ENCODE results near the gene BEGAIN.

Gene BEGAIN, protein sequence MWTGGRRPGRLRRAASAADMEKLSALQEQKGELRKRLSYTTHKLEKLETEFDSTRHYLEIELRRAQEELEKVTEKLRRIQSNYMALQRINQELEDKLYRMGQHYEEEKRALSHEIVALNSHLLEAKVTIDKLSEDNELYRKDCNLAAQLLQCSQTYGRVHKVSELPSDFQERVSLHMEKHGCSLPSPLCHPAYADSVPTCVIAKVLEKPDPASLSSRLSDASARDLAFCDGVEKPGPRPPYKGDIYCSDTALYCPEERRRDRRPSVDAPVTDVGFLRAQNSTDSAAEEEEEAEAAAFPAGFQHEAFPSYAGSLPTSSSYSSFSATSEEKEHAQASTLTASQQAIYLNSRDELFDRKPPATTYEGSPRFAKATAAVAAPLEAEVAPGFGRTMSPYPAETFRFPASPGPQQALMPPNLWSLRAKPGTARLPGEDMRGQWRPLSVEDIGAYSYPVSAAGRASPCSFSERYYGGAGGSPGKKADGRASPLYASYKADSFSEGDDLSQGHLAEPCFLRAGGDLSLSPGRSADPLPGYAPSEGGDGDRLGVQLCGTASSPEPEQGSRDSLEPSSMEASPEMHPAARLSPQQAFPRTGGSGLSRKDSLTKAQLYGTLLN
- 0.07 to 4.6 reads per million in 2 donors for total RNA-seq

DNA sequence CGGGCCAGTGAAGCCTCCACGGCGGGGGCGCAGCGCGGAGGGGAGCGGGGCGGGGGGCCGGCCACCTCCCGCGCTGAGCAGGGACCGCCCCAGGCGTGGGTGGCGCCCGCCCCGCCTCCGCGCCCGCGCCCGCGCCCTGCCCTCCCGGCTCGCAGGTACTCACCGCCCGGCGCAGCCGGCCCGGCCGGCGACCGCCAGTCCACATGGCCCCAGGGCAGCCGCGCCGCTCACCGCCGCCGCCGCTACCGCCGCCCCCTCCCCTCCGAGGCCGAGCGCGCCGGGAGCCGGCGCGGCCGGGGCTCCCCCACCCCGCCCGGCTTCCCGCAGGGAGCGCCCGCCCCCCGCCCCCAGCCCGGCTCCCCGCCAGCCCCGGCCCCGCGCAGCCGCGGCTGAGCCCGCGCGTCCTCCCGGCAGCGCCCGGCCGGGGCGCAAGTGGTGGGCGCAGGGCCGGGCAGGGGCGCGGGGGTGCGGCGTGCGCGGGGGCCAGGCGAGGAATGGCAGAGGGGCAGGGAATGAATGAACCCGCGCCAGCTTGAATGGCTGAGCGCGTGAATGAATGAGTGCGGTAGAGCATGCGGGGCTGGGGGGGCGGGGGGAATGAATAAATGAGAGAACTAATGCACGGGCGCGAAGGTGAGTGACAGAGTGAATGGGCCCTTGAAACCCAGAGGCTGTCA lies at the start of gene BEGAIN:
Gene BEGAIN, minus strand, starts transcription at position 332 of the 677 bp plus-strand sequence. Its CDS starts 127 bp downstream, at position 205.
- DNase-seq = no peak

DNA sequence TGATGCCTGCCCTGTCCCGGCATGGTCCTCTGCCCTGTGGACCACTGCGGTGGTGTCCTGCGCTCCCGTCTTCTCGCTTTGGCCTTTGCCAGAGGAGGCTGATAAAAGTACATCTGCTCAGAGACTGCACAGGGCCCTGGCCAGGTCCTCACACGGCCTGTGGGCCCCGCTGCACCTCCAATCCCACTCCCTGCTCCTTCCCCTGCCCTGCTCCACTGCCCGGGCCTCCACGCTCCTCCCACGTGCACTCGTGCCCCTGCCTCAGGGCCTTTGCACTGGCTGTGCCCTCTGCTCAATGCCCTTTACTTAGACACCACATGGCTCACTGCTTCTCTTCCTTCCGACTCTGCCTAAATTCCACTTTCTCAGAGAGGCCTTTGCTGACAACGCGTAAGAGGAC lies 49.3 kb upstream of the BEGAIN start:
- no peak for DNase-seq

DNA sequence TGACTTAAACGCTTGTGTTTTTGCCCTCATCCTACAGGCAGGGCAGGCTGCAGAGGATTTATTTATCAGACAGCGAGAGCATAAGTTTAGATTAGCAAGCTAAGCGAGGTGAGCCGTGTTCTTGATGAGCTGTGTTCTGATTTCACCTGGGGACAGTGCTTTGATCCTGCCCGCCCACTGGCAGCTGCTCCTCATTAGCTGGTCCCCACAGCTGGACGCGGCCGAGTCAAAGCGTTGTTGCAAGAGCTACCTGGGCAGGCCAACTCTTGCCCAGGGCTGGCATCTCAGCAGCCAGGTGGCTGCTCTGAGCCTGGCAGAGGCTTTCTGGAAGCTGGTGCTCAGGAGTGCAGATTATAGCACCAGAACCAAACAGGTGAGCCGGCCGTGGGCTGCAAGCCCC lies 46.8 kb upstream of the BEGAIN start:
- no peak for DNase-seq

DNA sequence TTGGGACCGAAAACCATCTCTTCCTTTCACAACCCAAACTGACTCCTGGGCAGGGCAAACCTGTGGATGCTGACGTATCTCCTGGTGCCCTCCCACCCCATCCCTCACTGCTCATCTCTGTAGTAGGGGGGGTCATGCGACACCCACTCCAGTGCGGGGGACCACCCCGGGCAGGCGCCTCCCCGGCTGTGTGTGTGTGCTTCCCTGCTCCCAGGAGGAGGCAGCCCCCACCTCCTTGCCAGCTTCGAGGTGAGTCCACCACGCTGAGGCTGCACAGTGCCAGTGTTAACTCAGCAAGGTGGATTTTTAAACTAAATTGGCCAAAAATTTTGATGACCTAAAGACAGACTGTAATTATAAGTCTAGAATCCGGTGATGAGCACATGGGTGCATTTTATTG lies 46.2 kb upstream of the BEGAIN start:
- no peak for DNase-seq

DNA sequence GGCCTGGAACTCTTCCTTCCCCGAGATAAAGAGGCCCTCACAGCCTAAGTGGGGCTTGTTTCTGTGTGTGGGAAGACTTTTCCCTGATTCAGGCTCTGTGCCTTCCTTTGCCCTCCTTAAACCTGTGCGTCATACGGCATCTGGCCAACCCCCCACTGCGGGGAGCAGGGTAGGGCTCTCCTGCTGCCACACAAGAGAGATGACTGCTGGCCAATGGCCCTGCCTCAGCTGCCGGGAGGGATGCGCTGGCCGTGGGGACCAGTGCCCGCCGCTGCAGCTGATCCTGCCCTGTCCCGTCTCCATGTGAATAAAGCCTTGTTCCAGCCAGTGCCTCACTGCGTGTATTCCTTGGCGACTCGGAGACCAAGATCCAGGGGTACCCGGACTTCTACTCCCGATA lies 42.5 kb upstream of the BEGAIN start:
- no peak for DNase-seq

DNA sequence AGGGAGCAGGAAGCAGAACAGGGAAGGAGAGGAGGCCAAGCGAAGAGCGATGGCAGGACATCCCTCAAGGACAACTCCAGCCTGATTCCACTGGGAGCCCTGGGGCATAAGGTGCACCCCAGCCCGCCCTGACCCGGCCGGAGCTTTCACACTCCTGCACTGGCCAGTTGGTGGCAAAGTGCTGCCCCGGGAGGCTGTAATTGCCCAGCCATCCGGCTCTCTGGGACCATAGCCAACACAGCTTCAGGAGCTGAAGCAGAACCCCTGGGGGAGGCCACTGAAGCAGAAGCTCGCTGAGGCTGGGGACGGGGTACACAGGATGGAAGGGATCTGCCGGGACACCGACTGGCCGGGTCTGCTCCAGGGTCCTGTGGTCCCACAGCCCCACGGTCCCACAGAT lies 41.9 kb upstream of the BEGAIN start:
- DNase-seq = no peak

DNA sequence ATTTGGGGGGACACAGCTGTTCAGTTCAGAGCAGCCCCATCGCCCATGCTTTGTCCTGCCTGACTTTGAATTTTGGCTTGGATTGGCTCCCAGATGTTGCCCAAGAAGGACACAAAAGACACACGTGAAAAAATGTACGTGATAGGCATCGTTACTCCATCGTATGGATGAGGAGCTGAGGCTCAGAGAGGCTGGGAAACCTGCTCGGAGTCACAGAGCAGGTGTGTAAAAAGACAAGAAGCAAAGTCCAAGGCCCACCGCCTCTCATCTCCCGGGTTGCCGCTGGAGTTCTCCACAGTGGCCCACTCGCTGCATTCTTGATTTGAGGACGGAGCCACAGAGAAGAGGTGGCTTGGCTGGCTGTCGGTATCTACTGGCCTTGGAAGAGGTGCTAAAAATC lies 41.0 kb upstream of the BEGAIN start:
- DNase-seq = no peak

DNA sequence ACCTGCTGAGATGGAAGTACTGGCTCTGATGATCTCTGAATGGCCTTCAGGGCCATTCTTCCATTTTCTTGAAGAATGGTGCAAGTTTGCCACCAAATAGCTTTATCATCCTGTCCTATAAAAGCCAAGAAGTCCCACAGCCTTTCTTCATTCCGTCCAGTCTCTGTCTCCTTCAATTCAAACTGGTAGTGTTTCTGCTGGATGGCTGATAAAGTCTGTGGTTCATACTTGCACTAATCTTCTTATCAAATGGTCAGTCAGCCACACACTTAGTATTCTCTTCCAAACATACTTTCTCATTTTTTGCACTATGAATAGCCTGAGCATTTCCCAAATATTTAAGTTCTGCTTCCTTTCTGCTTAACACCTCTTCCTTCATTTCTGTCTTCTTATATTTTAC lies 39.4 kb upstream of the BEGAIN start:
- DNase-seq = no peak

DNA sequence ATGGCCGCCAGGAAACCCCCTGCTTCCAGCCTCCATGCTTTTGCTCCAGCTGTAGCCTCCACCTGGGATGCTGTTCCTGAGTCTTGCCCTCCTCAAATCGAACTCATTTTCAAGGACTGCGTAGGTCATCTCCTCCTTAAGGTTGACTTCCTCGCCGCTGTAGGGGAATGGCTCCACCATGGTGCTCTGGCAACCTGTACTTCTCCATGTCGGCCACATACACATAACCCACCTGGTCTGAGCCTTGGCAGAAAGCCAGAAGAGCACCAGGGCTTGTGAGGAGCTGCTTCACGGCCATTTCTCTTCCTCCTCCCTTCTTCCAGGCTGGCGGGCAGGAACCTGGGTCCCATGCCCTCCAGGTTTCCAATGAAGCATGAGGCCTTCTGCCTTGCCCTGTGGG lies 36.7 kb upstream of the BEGAIN start:
- no peak for DNase-seq

DNA sequence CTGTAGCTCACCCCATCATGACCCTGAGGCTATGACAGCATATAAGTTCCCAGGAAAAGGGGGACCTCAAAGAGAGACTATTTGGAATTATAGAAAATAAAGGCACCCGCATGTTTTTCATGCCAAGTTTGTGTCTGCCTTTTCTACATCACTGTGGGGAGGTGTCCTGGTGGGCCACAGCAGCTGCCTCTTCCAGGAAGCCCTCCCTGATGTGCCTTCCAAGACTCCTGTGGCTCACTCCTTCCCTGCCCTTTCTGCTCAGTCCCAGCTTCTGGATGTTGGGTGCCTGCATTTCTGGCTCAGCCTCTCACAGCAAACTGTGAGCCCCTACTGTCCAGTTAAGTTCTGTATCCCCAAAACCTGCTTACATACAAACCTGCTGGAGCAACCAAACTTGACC lies 36.3 kb upstream of the BEGAIN start:
- DNase-seq = no peak

DNA sequence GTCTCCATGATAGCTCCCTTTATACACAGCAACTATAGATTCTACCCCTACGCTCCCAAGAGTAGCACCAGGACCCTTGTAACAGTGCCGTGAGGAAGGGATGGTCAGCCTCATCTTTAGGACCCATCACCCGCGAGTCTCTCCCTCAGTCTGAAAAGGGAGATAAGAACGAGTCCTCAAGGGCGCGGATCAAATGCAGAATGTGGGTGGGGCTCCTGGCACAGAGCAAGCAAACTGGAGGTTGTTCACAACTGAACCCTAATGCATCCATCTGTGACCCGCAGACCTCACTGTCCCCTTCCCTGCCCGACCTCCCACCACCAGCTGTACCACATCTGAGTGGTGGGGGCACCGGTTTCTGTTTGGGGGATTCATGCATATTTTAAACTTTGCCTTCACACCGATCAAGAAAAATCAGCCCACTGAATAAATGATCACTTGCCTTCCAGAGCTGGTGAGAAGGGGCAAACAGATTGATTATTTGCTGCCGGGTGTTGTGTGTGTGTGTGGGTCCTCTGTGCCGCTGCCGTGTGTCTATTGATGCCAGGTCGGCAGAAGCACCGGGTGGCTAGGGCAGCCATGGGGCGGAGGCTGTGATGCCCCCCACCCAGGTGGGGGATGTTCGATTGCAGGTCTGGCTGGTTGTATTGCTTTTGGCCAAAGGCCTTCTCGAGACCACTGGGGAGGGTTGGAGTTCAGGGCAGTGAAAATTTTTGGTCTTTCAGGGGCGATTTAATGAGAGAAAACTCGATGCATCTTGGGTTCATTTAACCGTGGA lies 35.7 kb upstream of the BEGAIN start:
- DNase-seq = no peak

DNA sequence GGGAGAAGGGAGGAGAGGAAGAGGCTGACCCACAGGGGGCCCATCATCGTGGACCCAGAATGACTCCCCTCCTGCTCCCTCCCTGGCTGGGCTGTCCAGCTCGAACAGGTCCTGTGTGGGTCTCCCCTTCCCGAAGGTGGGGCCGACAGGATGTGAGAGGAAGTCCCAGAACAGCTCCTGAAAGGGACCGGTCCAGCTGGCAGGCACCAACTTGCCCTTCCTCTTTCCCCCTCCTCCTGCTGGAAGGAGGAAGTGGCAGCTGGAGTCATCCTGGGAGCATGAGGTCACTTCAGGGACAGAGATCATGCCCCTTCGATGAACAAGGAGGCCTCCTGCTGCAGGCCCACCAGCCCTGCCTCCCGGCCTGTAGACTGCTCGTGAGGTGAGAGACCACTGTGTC lies 35.0 kb upstream of the BEGAIN start:
- DNase-seq = no peak

DNA sequence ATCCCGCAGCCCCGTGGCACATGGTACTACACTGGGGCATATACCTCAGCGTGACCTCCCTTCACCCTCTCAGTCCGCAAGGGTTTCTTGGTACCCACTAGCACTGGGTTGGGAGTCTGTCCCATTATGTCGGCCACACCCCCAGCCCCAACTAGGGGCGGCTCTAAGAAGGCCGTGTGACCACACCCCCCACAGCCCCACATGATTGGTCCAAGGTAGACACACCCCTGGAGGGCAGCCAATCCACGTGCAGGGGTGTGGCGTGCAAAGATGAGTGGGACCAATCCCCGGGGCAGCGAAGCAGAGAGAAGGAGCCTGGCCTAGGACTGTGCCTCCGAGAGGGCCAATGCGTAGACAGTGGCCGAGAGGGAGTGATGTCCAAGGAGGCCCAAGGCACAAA lies 34.6 kb upstream of the BEGAIN start:
- DNase-seq = no peak

DNA sequence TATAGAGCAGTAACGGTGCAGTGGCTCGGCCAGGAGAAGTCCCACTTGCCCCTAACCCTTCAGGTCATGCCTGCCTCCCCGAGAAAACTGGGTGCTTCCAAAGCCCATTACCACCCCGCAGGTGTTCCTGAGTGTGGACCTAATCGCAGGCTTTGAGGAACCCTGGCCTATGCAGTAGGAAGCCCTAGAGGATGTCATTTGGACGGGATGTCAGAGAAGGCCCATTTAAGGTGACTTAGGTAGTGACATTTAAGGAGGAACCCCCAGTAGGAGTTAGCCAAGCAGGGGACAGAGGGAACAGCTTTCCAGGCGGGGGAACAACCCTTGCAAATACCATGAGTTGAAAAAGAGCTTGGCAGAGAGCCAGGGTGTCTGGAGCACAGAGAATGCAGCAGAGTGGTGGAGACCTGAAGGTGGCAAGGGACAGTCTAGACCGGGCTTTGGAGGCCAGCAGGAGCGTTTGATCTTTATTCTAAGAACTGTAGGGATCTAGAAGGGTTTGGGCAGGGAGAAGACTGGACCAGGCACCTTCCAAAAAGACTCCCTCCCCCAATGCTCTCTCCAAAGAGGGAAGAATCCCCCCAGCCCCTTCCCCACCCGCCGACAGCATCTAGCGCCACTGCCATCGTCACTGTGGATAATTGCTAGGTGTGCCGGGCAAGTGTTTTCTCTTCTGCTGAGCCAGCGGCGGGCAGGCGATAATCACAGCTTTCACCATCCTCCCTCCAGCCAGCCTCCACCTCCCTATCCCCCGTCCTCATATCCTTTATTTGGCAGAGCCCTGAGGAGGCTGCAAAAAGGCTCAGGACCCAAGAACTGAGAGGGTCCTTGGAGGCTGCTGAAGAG lies 33.3 kb upstream of the BEGAIN start:
- DNase-seq = no peak

DNA sequence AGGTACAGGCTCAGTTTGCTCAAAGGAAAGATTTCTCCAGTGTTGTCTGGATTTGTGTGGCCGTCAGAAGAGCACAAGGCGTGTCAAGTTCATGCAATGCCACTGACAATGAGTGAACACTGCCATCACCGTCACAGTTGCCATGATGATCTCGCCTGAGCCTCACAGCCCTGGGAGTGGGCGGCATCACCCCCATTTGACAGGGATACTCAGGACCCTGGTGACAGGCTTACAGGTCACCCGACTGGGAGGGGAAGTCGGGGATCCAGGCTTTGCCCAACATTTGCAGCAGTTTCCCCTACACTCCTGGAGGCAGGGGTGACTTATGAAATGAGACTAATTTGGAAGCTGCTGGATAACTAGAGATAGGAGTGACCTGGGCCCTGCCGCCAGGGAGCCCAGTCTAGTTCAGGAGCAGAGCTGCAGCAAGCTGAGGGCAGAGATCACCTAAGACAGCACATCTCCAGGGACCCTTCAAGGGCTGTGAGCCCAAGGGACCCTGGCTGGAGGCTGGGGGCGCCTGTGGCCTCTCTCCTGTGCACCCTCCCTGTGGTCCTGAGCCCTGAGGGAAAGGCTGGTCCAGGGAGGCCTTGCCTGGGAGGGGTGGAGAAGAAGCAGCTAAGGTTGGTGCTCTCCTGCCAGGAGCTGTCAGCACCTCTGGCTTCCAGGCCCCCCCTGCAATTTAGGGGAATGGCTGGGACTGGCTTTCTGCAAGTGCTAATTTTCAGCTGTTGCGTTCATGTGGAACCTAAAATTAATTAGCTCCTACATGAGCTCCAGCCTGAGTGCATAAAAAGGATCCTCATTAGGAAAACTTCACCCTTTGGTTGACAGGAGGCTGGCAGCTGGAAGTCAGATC lies 32.4 kb upstream of the BEGAIN start:
- no peak for DNase-seq

DNA sequence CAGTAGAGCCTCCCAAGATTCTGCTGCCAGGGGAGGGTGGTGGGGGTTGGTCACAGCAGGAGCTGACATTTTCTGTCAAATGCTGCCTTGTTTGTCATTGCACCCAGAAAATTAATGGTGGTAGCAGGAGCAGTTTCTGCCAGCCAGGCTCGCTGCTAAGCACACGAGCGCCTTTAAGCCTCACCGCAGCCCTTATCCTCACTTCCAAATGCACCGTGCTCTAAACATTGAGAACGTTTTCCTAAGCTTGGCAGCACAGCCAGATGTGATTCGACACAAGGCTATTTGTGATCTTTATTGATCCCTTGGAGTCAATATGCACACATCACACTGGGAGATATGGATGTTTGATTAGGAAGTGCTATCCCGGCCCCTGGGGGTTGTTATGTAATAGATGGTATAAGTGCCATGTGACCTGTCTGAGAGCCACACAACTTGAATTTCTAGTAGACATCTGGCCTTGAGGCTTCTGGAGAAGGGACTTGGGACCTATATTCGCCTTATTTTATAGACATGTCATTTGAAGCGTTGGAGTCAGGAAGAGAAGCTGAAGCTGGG lies 31.6 kb upstream of the BEGAIN start:
- DNase-seq = no peak

DNA sequence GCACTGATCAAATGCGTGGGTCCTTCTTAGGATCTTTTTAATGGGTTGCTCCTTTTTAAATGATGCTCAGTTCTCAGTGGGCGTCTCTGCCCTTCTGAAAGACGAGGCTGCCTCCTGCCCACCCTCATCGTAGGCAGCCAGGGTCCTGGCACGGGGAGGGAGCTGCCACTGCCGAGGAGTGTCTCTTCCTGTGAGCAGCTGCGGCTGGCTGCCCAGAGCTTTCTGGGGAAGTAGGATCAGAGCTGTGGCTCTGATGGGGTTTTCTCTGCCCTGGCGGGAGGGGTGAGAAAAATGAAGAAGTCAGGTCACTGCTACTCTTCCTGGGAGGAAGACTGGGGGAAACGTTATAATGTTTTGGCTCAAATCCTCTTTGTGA lies 31.1 kb upstream of the BEGAIN start:
- DNase-seq = no peak

DNA sequence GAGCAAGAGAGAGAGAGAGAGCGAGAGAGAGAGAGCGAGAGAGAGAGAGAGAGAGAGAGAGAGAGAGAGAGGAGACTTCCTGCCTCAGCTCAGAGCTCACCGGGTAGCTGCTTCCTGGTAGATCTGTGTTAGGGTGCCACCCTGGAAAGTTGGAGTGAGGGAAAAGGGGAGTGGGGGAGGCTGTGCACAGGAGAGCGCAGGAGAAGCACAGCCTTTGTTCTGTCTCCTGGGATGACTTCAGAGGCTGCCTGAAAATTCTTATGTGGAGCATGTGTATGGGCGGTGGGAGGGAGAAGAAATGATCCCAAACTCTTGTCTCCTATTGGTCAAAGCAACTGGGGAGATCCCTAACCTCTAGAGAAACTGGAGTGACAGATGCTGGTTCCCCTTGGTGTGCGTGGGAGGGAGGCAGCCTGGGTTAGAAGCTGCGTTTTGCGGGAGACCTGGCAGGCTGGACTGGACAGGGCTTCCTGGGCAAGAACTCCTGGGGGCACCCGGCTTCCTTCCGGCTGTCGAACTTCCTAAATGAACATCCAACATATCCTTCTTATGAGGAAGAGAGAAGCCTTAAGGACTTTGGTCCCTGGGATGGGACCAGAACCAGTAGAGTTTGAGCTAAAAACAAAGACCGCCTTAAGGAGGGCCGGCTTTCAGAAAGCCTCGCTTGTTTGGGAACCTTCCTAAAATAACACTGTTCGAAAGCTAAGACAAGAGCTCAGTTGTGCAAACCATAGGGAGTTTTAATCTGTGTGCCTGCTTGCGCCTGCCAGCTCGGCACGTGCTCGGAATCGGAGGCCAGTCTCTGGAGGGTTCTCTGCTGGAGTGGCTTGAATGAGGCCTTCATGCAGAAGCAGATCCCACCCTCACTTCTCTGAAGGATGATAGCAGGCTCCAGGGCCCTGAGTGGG lies 30.4 kb upstream of the BEGAIN start:
- no peak for DNase-seq

DNA sequence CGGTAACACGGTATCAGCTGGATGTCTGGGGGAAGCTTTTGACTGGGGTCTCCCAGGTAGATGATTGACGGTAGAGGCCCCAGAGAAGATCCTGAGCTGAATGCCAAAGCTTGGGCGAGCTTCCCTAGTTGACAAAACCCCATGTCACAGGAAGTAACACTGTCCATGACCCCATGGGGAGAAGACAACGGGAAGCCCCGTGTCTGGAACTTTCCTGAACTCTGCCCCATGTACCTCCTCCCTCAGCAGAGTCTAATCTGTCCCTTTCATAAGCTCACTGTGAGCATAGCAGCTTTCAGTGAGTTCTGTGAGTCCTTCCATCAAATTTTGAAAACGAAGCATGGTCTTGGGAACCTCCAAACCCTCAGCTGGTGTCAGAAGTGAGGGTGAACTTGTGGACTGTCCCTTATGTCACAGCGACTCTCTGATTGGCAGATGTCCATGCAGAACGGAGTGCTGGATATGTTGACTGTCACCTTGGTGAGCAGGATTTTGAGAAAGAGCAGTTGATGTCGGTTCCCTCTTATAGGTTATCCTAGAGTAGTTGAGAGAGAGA lies 29.7 kb upstream of the BEGAIN start:
- no peak for DNase-seq
